GM21619 (cell line): ENCODE measurements around the gene EMC6.

Source experiments
- ATAC-seq: cut with Tn5 transposase; IDR thresholded peaks from one replicate; pipeline ENCODE4 v1.9.1; 2021; ENCODE audit not compliant: unreplicated experiment

The EMC6 gene

GRCh38 chr17:3668279-3669084, at the start of gene EMC6, which contains the start of gene TAX1BP3:
TSS of gene EMC6 (plus strand) at chr17:3668812. CDS start at chr17:3669147, 335 bp downstream.
TSS of gene TAX1BP3 (minus strand) at chr17:3668578. CDS start at chr17:3668526, 52 bp downstream.
- peak; percentile 84 for ATAC-seq

- no peak for ATAC-seq
These were observed 47.4 kb upstream of the EMC6 start for GRCh38 chr17:3621146-3621720.

- ATAC-seq, result no peak
These were observed 45.5 kb upstream of the EMC6 start for GRCh38 chr17:3622977-3623594.

- ATAC-seq, result no peak
These were observed 41.5 kb upstream of the EMC6 start for GRCh38 chr17:3626831-3627768.

- no peak for ATAC-seq
These were observed 40.8 kb upstream of the EMC6 start for GRCh38 chr17:3627769-3628167.

- no peak for ATAC-seq
These were observed 37.8 kb upstream of the EMC6 start for GRCh38 chr17:3630781-3631180.

GRCh38 chr17:3632287-3632686, 36.3 kb upstream of the EMC6 start:
- no peak for ATAC-seq

- ATAC-seq, result peak; percentile 25
These were observed 33.0 kb upstream of the EMC6 start for GRCh38 chr17:3635474-3636153.

- peak; percentile 90 for ATAC-seq
These were observed 32.3 kb upstream of the EMC6 start, which contains the start of the genes CTNS and SHPK for GRCh38 chr17:3636154-3636907. TSS of gene CTNS (plus strand) at chr17:3636760. CDS start at chr17:3640207, 3,447 bp downstream. TSS of gene SHPK (minus strand) at chr17:3636250. CDS start at chr17:3636219, 31 bp downstream.

GRCh38 chr17:3636908-3637373, 31.7 kb upstream of the EMC6 start:
- peak; percentile 15 for ATAC-seq

- ATAC-seq, result no peak
These were observed 28.5 kb upstream of the EMC6 start for GRCh38 chr17:3639981-3640596.

GRCh38 chr17:3641014-3641413, 27.6 kb upstream of the EMC6 start:
- no peak for ATAC-seq

GRCh38 chr17:3641717-3642486, 26.7 kb upstream of the EMC6 start:
- ATAC-seq, result no peak

- ATAC-seq, result no peak
These were observed 24.7 kb upstream of the EMC6 start for GRCh38 chr17:3643889-3644349.

- ATAC-seq, result no peak
These were observed 23.3 kb upstream of the EMC6 start for GRCh38 chr17:3645310-3645709.

GRCh38 chr17:3647251-3647650, 21.4 kb upstream of the EMC6 start:
- ATAC-seq, result no peak

GRCh38 chr17:3647769-3648555, 20.6 kb upstream of the EMC6 start:
- no peak for ATAC-seq
